NCI-H774 (cell line): ENCODE measurements around the gene MAPKBP1.

ENCODE experiments used
- DNase-seq: peaks from one replicate; lab custom pipeline; 2025; lab: John Stamatoyannopoulos, UW

Gene MAPKBP1

DNA sequence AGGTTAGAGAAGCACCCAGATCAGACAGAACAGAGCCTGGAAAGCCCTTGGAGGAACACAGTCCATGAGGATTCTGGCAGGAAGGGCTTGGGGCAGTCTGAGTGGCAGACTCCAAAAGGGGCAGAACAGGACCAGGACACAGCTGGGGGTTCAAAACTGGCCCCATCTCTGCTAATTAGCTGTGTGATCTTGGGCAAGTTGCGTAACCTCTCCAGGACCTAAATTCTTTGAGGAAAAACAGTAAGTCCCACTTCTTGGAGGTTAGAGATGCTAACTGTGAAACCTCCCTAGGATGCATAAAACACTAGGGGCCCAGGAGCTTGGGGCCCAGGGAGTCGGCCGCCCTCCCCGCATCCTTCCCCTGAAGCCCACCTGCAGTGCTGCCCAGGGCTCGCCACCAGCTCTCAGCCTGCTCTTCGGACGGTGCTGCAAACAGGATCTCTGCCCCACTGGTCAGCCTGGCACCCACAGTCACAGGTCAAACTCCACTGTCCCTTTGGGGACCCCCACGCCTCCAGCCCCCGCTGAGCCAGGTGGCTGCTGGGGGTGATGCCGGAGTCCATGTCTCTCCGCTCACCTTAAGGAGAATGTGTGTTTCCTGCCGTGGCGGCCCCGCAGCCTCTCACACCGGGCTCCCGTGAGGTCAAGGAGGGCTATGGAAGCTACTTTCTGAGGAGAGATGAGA lies 76.3 kb downstream of the MAPKBP1 start:
- DNase-seq: no peak

DNA sequence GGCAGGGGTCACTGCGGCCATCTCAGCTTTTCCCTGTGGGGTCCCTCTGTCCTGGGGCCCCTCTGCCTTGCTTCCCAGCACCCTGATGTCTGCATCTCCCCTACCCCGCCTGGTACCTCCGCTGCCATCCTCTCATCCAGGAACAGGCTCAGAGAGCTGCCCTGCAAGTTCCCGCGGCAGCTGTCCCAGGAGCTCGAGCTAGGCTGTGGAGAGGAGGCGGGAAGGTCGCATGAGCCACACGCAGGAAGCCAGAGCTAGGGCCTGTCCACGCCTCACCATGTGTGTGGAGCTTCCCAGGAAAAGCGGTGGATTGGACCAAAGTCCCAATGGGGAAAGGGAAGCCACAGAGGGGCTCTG lies 76.9 kb downstream of the MAPKBP1 start:
- no peak for DNase-seq

DNA sequence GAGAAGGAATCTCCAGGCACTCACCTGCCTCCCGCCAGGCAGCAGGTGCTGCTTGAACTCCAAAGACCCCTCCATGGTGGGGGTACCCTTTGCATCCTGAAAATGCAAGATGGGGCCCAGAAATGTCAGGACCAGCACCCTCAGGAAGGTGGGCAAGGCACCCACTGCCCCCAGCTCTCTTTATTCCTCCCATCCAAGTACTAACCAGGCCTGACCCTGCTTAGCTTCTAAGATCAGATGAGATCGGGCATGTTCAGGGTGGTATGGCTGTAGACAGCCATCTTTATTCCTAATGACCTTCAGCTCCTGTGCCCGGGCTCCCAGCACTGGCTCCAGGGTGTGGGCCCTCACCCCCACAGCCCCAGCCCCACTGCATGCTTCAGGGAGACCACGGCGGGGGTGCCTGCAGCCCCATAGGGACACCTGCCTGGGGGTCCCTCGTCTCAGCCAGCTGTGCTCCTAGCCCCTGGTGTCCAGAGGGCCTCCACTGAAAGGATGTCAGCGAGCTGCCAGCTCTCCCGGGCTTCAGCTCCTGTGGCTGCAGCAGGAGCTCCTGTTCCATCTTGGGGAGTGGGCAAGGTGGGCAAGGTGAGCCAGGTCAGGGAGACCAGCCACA lies 77.6 kb downstream of the MAPKBP1 start:
- no peak for DNase-seq

DNA sequence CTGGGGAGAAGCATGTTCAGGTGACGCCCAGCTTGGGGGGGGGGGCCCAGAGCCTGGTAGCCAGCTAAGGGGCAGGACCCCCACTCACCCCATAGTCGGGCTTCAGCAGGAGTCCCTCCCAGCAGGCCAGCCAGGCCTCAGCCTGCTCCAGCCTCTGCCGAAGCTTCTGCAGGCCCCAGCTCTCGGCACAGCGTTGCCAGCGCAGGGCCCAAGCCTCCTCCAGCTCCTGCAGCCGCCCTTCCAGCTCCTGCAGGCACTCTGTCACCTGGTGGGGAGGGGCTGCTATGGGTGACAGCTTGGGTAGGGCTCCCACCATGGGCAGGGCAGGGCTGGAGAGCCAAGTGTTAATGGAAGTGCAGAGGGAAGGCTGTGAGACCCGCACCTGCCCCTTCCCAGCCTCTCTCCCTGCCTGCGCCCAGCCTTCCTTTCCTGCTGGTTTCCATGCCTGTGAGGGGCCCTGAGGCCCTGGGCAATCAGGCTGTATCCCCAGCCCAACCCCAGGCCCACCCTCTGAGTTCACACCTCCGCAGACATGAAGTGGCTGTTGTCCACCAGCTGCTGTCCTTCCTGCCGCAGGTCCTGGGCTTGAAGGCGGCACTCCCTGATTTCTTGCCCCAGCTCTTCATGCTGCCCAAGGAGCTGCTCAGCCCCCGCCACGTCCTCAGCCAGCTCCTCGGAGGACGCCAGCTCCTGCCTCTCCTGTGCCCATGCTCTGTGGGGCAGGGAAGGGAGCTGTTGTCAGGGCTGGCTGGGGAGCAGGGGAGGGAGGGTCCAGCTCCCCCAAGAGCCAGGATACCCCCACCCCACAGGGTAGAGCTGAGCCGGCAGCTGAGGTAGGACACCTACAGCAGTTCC lies 78.7 kb downstream of the MAPKBP1 start:
- no peak for DNase-seq

DNA sequence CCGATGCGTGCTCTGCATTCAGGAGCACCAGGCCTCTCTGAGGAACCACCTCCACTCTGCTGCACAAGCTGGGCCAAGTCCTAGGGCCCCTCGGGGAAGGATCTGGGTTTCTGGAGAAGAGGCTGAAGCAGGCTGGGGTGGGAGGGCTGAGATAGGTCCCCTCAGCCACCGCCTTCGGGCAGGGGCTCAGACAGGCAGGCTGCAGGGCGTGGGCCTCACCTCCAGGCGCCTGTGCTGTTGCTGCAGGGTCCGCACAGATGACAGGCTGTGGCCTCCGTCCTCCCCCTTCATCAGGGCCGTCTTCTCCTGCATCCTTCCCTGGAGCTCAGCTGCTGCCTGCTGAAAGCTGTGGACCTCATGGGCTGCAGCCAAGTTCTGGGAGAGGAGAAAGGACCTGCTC lies 79.5 kb downstream of the MAPKBP1 start:
- no peak for DNase-seq

DNA sequence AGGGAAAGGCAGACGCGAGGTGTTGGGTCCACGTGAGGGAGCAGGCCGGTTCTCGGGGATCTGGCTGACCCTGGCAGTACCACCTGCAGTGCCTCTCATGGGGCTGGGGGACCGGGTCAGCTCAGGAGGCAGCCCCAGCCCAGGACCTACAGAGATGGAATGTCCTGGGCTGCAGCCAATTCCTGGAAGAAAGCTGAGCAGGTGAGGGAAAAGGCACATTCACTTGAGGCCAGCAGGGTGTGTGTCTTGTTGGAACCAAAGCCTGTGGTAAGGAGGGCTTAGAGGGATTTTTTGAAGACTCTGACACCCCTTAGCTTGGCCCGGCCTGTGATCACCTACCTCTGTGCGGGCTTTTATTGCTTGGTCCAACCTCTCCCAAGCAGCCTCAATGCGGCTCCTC lies 80.2 kb downstream of the MAPKBP1 start:
- DNase-seq: no peak

DNA sequence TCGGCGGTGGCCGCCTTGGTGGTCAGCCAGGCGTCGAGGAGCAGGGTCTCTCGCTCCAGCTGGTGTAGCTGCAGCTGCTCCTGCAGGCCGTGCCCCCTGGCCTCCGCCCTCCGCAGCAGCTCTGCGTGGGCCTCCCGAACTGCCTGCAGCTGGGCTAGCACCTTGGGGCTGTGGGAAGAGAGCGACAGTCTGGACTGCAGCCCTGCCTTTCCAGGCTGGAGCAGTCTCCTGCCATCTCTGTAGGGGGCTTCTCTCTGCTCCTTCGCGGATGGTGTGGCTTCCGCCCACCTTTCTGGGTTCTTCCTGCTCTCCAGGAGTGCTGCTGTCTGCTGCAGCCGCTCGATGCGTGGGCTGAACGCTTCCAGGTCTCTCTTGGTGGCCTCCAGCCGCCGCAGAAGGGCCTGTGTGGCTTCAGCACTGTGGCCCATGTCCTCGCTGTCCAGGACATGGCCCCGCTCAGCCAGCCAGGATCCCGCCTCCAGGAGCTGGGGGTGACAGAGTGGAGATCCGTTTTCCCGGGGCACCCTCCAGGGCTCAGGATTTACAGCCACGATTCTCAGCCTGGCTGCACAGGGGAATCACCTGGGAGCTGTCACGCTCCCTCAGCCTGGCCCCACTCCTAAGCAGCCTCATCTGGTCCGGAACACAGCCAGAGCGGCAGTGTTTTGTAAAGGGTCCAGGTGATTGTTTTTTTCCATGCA lies 81.1 kb downstream of the MAPKBP1 start:
- DNase-seq: no peak

DNA sequence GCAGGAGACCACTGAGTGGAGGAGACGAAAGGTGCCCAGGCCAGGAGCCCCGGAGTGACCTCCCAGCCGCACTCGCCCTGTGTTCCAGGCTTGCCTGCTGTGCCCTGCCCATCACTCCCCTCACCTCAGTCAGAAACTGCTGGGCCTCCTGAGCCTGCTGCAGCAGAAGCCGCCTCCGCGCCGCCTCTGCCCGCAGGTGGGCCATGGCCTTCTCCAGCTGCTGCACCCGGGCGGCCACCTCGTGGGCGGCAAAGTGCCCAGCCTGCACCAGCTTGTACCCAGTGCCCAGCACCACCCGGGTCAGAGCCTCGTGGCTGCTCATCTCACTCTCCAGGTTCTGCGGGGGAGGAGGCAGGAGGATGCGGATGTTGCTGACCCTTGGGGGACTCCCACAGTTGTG lies 82.0 kb downstream of the MAPKBP1 start:
- DNase-seq: no peak

DNA sequence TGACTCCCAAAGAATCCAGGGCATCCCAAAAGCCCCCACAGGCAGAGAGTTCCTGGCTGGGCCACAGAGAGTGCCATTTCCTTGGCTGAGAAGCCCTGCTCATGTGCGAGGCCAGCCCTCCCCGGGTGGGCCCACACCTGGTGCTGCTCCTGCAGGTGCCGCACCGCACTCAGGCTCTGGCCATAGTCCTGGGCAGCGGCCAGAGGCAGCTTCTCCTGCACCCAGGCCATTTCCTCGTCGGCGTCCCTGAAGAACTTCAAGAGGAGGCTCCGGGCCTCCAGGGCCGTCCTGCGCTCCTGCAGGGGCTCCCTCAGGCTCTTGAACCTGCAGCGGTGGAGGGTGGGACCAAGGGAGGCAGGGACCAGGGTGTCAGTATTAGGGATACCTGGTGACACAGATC lies 82.4 kb downstream of the MAPKBP1 start:
- no peak for DNase-seq

DNA sequence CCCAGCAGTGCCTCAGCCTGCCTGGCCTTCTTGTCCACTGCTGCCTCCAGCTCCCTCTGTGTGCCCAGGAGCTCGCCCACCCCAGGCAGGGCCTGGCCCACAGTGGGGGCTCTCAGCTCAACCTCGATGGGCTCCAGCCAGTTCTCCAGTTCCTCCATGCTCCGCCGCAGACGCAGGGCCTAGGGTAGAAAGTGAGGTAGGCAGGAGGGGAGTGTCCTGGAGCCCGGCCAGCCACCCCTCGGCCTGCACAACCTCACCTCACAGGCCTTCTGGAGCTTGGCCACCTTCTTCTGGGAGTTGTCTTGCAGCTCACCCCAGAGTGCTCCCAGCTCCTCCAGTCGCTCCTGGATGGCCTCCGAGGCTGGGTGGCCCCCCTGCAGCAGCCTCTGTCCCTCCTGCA lies 83.0 kb downstream of the MAPKBP1 start:
- no peak for DNase-seq

DNA sequence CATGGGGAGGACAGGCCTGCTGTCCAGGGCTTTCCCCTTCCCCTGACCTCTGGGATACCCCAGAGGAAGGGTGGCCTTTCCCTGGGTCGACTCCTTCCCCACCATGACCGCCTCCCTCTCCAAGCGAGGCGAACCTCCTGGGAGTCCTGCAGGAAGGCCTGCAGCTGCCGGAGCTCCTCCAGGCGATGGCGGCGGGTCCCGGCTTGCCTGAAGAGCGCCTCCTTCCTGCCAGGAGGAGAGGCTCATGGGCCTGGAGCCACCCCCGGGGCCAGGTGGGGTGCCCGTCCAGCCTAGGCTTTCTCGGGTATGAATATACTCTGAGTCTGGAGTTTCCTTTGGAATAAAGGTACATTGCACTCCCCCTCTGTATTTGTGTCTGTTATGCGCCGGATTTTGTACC lies 84.5 kb downstream of the MAPKBP1 start:
- DNase-seq: no peak

DNA sequence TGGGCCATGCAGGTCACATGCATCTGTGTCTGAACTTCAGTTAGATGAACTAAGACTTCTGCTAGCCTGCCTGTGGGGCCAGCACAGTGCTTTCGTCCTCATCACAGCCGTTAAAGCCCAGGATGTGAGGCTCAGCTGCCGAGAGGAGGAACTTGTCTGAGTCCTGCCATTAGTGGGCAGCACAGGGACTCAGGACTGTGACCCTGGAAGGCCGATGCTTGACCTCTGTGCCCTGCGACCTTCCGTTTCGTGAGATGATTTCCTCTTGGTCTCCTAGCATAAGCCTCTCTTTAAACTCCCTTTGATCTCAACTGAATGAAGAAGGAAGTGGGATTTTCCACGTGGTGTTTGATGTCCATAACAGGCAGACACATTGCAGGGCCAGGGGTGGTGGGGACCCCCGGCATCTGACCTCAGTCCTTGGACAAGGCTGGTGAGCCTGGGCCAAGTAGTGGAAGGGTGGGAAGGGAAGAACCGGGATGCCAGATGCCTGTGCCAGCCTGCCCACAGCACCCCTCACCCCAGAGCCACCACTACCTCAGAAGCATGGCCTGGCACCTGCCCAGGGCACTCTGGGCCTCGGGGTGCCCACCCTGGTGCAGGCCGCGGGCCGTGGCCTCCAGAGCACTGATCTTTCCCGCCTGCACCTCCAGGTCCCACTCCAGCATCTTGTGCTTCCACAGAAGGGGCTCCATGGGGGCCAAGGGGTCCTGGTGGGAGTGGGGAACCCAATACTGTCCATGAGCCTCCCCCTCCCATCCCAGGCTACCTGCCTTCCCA lies 86.0 kb downstream of the MAPKBP1 start:
- no peak for DNase-seq

DNA sequence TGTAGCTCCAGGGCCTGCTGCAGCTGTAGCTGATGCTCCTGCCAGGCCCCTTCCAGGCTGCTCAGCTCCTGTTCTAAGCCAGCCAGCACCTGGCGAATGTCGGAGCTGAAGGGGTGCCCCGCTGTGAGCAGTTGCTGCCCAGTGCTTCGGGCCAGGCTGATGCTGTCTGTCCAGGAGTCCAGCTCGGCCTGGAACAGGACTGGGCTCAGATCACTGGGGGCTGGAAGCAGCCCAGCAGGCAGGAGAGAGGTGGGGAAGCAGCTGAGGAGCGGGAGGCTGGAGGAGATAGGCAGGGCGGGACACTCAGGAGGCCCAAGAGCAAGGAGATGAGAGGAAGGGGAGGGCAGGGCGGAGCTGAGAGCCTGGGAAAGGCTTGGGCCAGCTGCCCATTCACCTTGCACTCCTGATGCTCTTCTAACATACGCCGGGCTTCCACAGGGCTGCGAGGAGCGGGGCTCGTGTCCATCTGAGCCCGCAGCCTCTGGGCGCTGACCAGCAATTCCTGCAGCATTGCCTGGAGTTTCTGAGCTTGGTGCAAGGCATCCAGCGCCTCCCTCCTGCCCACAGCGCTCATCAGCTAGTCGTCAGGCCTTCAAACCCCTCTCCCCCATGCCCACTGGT lies 87.6 kb downstream of the MAPKBP1 start:
- no peak for DNase-seq

DNA sequence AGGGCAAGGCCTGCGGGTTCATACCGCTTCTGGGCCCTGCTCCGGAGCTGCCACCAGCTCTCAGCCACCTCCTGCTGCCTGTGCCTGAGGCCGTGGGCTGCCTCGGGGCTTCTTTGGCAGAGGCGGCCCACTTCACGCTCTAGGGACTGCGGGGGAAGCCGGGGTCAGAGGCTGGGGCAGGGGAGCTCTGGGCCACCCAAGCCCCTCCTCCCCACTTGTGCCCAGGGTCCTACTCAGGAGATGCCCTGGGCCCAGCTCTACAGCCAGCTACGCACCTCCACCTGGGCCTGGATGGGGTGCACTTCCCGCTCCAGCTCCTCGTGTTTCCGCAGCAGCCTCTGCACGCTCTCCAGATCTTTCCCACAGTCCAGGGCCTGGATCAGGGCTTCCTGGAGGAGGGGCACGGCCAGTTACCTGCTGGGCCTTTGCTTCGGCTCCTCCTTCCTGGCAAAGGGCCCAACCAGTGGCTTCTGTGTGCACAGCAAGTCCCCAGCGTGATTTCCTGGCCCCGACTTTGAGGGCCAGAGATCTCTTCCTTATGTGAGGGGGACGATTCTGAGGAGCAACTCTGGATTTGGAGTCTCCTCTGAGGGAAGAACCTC lies 88.3 kb downstream of the MAPKBP1 start:
- no peak for DNase-seq

DNA sequence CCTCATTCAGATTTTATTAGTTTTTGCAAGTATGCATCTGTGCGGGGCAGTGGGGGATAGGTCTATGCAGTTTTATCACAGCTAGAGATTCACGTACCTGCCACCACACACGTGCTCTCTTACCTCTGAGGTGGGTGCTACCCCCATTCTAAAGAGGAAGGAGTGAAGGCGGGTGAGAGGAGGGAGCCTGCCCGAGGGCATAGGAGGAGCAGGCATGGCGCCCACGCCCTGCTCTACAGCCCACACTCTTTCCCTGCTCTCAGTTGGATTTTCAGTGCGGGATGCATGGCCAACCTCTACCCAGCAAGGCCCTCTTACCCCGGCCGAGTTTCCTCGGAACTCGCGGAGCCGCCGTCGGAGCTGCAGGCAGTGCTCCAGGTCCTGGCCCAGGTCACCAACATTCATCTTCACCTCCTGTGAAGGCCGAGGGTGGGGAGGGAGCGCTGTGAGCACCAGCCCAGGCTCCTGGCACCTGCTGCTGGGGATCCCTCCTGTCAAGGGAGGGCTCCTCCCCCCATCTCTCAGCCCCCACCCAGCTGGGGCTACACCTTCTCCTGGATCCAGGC lies 91.3 kb downstream of the MAPKBP1 start:
- DNase-seq: no peak

DNA sequence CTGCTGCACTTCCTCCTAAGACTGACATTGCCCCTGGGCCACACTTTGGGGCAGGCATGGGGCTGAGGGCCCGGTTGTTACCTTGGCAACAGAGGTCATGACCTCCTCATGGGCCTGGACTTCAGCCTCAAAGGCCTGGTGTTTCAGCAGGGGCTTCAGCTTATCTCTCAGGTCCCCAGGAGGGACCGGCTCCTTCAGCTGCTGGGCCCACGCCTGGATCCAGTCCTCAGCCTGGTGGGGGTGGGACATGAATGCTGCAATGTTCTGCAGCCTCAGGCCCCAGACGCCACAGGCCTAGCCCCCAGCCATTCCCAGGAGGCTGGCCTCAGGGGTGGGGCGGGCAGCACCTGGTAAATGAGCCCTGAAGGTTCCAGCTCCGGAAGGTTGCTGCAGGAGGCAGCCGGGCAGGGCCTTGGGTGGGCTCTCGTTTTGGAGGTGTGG lies 92.0 kb downstream of the MAPKBP1 start:
- DNase-seq: no peak

DNA sequence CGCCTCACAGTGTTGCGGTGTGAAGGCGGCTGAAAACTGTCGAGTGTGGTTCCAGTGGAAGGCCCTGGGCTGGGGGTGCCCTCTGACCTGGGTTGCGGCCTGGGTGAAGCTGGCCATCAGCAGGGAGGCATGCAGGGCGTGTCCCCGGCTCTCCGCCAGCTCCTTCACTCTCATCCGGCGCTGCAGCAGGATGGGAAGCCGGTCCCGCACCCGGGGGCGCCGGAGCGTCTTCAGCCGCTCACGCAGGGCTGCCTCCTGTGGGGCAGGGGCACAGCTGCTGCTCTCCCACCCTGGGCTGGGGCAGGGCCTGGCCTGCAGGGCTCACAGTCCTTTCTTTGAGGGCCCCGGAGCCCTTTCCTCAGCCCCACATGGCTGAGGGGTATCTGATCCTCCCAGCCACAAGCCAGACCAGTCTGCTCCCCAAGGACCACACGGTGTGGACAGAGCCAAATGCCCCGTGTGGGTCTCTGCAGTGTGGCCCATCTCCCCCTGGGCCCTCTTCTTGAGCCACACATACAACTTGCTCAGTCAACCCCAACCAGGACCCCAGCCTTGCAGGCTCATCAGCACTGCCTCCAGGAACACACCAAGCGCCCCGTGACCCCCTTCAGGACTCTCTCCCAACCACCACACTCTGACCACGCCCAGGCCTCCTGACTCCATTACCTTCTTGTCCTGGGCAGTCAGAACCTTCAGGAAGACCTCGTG lies 92.7 kb downstream of the MAPKBP1 start:
- DNase-seq: no peak

DNA sequence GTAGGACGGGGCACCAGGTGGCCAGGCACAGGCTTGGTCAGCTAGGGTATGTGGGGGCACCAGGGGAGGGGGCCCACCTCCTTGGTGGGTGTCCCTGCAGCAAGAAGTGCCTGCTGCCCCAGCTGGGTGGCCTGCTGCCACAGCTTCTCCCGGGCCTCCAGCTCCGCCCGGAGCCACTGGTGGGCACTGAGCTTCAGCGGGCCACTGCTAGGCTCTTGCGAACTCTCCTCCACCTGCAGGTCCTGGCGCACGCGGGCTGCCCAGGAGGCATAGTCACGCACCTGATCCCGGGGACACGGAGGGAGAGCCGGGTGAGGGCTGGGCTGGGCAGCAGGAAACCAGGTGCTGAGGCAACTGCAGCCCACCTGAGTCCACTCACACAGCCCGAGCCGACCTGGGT lies 94.0 kb downstream of the MAPKBP1 start:
- DNase-seq: no peak

DNA sequence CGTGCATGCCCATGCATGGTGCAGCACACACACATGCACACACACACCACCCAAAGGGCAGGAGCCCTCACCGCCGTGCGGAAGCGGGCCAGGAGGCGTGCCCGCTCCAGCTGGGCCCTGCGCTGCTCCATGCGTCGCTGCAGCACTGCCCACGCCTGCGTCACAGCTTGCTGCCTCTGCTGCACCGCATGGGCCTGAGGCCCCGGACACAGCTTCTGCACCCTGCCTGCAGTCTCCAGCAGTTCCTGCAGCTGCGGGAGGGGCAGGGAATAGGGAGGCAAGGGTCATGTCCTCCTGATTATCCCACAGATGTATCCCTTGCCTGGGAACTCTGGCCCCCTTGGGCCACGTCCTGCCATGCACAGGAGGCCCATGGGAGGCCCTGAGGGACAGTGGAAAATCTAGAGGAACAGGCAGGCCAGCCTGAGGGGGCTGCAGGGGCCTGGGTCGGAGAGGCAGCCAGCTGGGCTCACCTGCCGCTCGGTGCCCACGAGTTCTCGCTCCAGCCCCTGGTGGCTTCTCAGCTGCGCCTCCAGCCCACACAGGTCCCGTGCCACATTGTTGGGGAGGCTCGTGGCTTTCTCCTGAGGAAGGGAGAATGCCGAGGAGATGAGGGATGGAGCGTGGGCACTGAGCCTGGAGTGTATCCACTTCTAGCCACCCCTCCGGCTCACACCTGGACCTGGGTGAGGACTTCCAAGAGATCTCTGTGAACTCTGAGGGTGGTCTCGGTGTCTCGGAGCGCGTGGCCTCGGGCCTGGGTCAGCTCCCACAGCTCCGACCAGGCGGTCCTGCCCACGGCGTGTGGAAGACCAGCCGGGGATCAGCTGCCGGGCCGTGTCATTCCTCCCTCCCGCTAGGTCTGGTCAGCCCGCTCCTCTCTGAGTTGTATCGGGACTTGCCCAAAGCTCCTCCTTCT lies 95.7 kb downstream of the MAPKBP1 start:
- no peak for DNase-seq
